Endodermal cell (in vitro differentiated cells): ENCODE data around the gene TGDS. TPM values are rescaled to one million over a fixed set of nuclear protein-coding genes. Genes with fewer than 3 reads are reported as not detected.

Source experiments
- DNase-seq: peaks from one replicate; pipeline ENCODE4 v3.0.0-alpha.2; 2017
- H3K27ac ChIP-seq: 2 replicates; pipeline ENCODE4 v1.5.1; 2013; ENCODE audit warnings: mild to moderate bottlenecking, low read depth, low read length, moderate library complexity
- H3K27me3 ChIP-seq: 2 replicates; pipeline ENCODE4 v1.6.1; 2013; ENCODE audit warnings: mild to moderate bottlenecking, low read length, moderate library complexity; ENCODE audit not compliant: insufficient read depth, control insufficient read depth, poor library complexity, severe bottlenecking
- H3K36me3 ChIP-seq: 2 replicates; pipeline ENCODE4 v1.7.0; 2013; ENCODE audit warnings: mild to moderate bottlenecking, low read length, moderate library complexity; ENCODE audit not compliant: control insufficient read depth, insufficient read depth
- H3K4me1 ChIP-seq: one replicate; pipeline ENCODE4 v1.7.0; 2013; ENCODE audit warnings: low read length; ENCODE audit not compliant: control insufficient read depth, insufficient read depth
- H3K4me3 ChIP-seq: 2 replicates; pipeline ENCODE4 v1.5.1; 2013; ENCODE audit warnings: mild to moderate bottlenecking, low read length, moderate library complexity
- H3K9ac ChIP-seq: 2 replicates; pipeline ENCODE4 v1.6.1; 2013; ENCODE audit warnings: mild to moderate bottlenecking, low read length, moderate library complexity; ENCODE audit not compliant: poor library complexity, severe bottlenecking; ENCODE audit errors: extremely low read depth
- H3K9me3 ChIP-seq: 2 replicates; pipeline ENCODE4 v1.6.1; 2013; ENCODE audit warnings: mild to moderate bottlenecking, low read length, moderate library complexity; ENCODE audit not compliant: control insufficient read depth
- H3K27ac Mint-ChIP-seq: 2 replicates; pipeline ENCODE4 v1.8.0; 2020; ENCODE audit warnings: mixed read lengths
- H3K27me3 Mint-ChIP-seq: 2 replicates; pipeline ENCODE4 v1.8.0; 2021; ENCODE audit warnings: mild to moderate bottlenecking, mixed read lengths; ENCODE audit not compliant: insufficient read depth
- H3K36me3 Mint-ChIP-seq: 2 replicates; pipeline ENCODE4 v1.8.0; 2020; ENCODE audit warnings: low read depth, mixed read lengths
- H3K4me1 Mint-ChIP-seq: 2 replicates; pipeline ENCODE4 v1.8.0; 2020; ENCODE audit warnings: mixed read lengths
- H3K4me3 Mint-ChIP-seq: 2 replicates; pipeline ENCODE4 v1.8.0; 2020; ENCODE audit warnings: mild to moderate bottlenecking, moderate library complexity, mixed read lengths
- H3K9me3 Mint-ChIP-seq: 2 replicates; pipeline ENCODE4 v1.8.0; 2020; ENCODE audit warnings: mild to moderate bottlenecking, mixed read lengths
- WGBS, 2 experiments: methylation state at CpG; one replicate each; pipeline versions ENCODE4 v1.1.5 to v1.1.7; 2013; ENCODE audit warnings: missing lambda C conversion rate in 2 of 2, mixed read lengths in 1 of 2; ENCODE audit not compliant: insufficient coverage in 1 of 2, insufficient read length in 1 of 2; 5-methylcytosine and 5-hydroxymethylcytosine counted together
- total RNA-seq, 2 donors: library from RNA; stranded (reverse); fragmentation: NEBNext Ultra II Directional in 1 of 2; extraction: Animal tissue kit (Norgen Biotek cat#: 25700) in 1 of 2; gene quantifications; 2 replicates in 1 of 2; 3 replicates in 1 of 2; pipeline ENCODE4 v1.2.1, GENCODE V29; 2021
- TF ChIP-seq, protein P1 (sequence below): fragments of 200-600 bp; sonication (generic); conservative IDR thresholded peaks from 2 replicates; pipeline ENCODE4 v1.5.0; 2021; ENCODE audit warnings: antibody characterized with exemption, mild to moderate bottlenecking

Gene TGDS
- total RNA-seq, 2 donors from 2014 or later = 11.3 to 14.1 TPM

GRCh38 chr13:94602467-94602866 lies 6.5 kb upstream of the TGDS start:
- Histone ChIP-seq H3K36me3 (peaks cover 25% of the 10 kb centered on the region), H3K9ac (peak overlapping the region; percentile 79), H3K9me3 (peaks cover 4% of the 10 kb centered on the region), H3K4me3 (peak overlapping the region; percentile 96), H3K27ac (no peak overlapping the region), H3K4me1 (no peaks in the 10 kb centered on the region), H3K27me3 (no peaks in the 10 kb centered on the region)
- TF ChIP-seq, protein P1, sequence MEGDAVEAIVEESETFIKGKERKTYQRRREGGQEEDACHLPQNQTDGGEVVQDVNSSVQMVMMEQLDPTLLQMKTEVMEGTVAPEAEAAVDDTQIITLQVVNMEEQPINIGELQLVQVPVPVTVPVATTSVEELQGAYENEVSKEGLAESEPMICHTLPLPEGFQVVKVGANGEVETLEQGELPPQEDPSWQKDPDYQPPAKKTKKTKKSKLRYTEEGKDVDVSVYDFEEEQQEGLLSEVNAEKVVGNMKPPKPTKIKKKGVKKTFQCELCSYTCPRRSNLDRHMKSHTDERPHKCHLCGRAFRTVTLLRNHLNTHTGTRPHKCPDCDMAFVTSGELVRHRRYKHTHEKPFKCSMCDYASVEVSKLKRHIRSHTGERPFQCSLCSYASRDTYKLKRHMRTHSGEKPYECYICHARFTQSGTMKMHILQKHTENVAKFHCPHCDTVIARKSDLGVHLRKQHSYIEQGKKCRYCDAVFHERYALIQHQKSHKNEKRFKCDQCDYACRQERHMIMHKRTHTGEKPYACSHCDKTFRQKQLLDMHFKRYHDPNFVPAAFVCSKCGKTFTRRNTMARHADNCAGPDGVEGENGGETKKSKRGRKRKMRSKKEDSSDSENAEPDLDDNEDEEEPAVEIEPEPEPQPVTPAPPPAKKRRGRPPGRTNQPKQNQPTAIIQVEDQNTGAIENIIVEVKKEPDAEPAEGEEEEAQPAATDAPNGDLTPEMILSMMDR = no peak
- Mint-ChIP-seq H3K36me3 (peaks cover 19% of the 10 kb centered on the region), H3K9me3 (peaks cover 15% of the 10 kb centered on the region), H3K27ac (peak overlapping the region; percentile 93), H3K4me1 (peaks cover 6% of the 10 kb centered on the region), H3K27me3 (peaks cover 20% of the 10 kb centered on the region), H3K4me3 (peak overlapping the region; percentile 83)
- no peak for DNase-seq
- WGBS, 2 experiments = 53 to 88% methylated on average over 1 of the region's 1 CpG

GRCh38 chr13:94601446-94602431 lies 5.8 kb upstream of the TGDS start, which contains the start of gene GPR180:
Gene GPR180, plus strand, starts transcription at chr13:94601857. Its CDS starts 71 bp downstream, at chr13:94601928.
- H3K27me3 Mint-ChIP-seq = peaks cover 20% of the 10 kb centered on the region
- peak; percentile 98 for DNase-seq
- no peaks in the 10 kb centered on the region for H3K27me3 ChIP-seq
- peaks cover 6% of the 10 kb centered on the region for H3K4me1 Mint-ChIP-seq
- WGBS, 2 experiments = 1 to 2% methylated on average over 40 to 71 of the region's 71 CpGs
- H3K9me3 Mint-ChIP-seq = peaks cover 15% of the 10 kb centered on the region
- H3K4me3 ChIP-seq = peak within 1 kb of the TSS; percentile 96
- TF ChIP-seq, protein P1 = no peak
- peak within 1 kb of the TSS; percentile 93 for H3K27ac Mint-ChIP-seq
- H3K4me3 Mint-ChIP-seq = peak within 1 kb of the TSS; percentile 83
- H3K9ac ChIP-seq = peak within 1 kb of the TSS; percentile 79
- H3K36me3 ChIP-seq = peaks cover 18% of the 10 kb centered on the region
- no peaks in the 10 kb centered on the region for H3K4me1 ChIP-seq
- peaks cover 14% of the 10 kb centered on the region for H3K36me3 Mint-ChIP-seq
- peak within 1 kb of the TSS; percentile 72 for H3K27ac ChIP-seq
- H3K9me3 ChIP-seq = peaks cover 4% of the 10 kb centered on the region

- DNase-seq = no peak
- Histone ChIP-seq H3K9ac (no peak overlapping the region), H3K9me3 (peaks cover 4% of the 10 kb centered on the region), H3K4me1 (no peaks in the 10 kb centered on the region), H3K36me3 (no peaks in the 10 kb centered on the region), H3K4me3 (no peak overlapping the region), H3K27me3 (no peaks in the 10 kb centered on the region), H3K27ac (no peak overlapping the region)
- Mint-ChIP-seq H3K36me3 (peaks cover 2% of the 10 kb centered on the region), H3K4me1 (peaks cover 14% of the 10 kb centered on the region), H3K27ac (no peak overlapping the region), H3K27me3 (peaks cover 22% of the 10 kb centered on the region), H3K4me3 (no peak overlapping the region), H3K9me3 (peaks cover 15% of the 10 kb centered on the region)
- WGBS, 2 experiments = 91% methylated on average over 2 to 3 of the region's 3 CpGs
- TF ChIP-seq, protein P1 = no peak
Measured at GRCh38 chr13:94599877-94600276, 3.9 kb upstream of the TGDS start.
